ENCODE measurements around the gene MAPRE3.

Gene MAPRE3

GRCh38 chr2:26977012-26977411, 6.6 kb downstream of the MAPRE3 start:
- TF ChIP-seq TCF4 (CRISPR knock-in tag; IDR thresholded peaks at IDR 0.05; ENCODE audit: borderline replicate concordance): no peak
- TF ChIP-seq ISL1 (CRISPR knock-in tag; IDR thresholded peaks at IDR 0.05): peak; percentile 52
- ATAC-seq: no peak

DNA sequence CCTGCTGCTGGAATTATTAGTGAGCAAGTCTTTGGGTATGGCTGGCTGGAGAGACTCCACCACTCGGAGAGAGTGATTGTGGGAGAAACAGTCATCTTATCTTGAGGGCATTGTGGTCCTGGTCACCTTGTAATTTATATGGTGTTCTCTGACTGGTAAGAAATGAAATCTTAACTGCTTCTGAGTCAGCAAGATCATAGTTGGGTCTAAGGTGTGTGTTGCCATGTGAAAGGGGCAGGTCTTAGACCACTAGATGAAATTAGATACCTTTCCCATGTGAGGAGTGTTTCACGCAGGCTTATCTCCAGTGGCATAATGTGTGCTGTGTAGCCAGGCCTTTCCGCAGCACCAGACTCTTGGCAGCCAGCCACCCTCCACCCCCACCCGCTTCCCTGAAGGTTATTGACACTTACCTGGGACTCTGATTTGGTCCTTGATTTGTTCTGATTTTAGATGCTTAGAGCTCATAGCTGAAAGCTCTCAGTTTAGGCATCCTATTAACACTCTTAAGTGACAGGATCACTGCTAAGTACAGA, 7.7 kb downstream of the MAPRE3 start:
- no peak for ATAC-seq
- TF ChIP-seq TCF4 (CRISPR knock-in tag; IDR thresholded peaks at IDR 0.05; ENCODE audit: borderline replicate concordance) (peak; percentile 33; the same call in 1 of the 2 replicates), ZNF8 (CRISPR knock-in tag; IDR thresholded peaks at IDR 0.05) (no peak)

DNA sequence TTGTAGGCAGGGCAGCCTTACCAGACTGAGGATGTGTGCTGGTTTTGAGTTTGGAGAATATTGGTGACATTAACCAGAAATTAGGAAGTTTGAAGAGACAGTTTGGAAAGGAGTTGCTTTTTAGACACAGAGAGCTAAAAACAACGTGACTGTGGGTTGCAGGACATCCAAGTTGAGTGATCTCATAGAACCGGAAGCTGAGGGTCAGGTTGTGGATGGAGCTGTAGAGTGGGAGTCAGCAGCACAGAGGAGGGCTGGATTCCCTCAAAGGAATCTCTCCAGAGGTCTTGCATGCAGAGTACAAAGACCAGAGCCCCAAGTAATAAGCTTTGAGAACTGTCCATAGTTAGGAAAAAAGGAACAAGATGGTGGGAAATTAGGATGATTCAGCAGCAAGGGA, 9.3 kb downstream of the MAPRE3 start:
- TF ChIP-seq POU6F1 (CRISPR knock-in tag; IDR thresholded peaks at IDR 0.05; ENCODE audit: borderline replicate concordance, low read depth): no peak
- TF ChIP-seq OSR1 (CRISPR knock-in tag; IDR thresholded peaks at IDR 0.05): no peak
- TF ChIP-seq PPARA (CRISPR knock-in tag; IDR thresholded peaks at IDR 0.05; ENCODE audit: borderline replicate concordance): no peak
- no peak for TF ChIP-seq ZNF565 (CRISPR knock-in tag; conservative IDR thresholded peaks at IDR 0.05; ENCODE audit: low read depth)
- TF ChIP-seq BACH2 (CRISPR knock-in tag; IDR thresholded peaks at IDR 0.05; ENCODE audit: borderline replicate concordance): no peak
- no peak for TF ChIP-seq ZNF70 (CRISPR knock-in tag; IDR thresholded peaks at IDR 0.05)
- no peak for TF ChIP-seq ZFP3 (CRISPR knock-in tag; IDR thresholded peaks at IDR 0.05)
- no peak for TF ChIP-seq TCF4 (CRISPR knock-in tag; IDR thresholded peaks at IDR 0.05; ENCODE audit: borderline replicate concordance)
- no peak for TF ChIP-seq ESRRG (CRISPR knock-in tag; IDR thresholded peaks at IDR 0.05)
- TF ChIP-seq, protein P1, sequence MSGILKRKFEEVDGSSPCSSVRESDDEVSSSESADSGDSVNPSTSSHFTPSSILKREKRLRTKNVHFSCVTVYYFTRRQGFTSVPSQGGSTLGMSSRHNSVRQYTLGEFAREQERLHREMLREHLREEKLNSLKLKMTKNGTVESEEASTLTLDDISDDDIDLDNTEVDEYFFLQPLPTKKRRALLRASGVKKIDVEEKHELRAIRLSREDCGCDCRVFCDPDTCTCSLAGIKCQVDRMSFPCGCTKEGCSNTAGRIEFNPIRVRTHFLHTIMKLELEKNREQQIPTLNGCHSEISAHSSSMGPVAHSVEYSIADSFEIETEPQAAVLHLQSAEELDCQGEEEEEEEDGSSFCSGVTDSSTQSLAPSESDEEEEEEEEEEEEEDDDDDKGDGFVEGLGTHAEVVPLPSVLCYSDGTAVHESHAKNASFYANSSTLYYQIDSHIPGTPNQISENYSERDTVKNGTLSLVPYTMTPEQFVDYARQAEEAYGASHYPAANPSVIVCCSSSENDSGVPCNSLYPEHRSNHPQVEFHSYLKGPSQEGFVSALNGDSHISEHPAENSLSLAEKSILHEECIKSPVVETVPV (CRISPR knock-in tag; IDR thresholded peaks at IDR 0.05): no peak
- no peak for TF ChIP-seq ZFP30 (CRISPR knock-in tag; IDR thresholded peaks at IDR 0.05)
- ATAC-seq: no peak

GRCh38 chr2:26980971-26981370, 10.5 kb downstream of the MAPRE3 start:
- no peak for ATAC-seq
- TF ChIP-seq OSR1 (CRISPR knock-in tag; IDR thresholded peaks at IDR 0.05) (no peak), CSDC2 (CRISPR knock-in tag; IDR thresholded peaks at IDR 0.05) (no peak), TCF4 (CRISPR knock-in tag; IDR thresholded peaks at IDR 0.05; ENCODE audit: borderline replicate concordance) (no peak), PATZ1 (CRISPR knock-in tag; IDR thresholded peaks at IDR 0.05; ENCODE audit: borderline replicate concordance) (no peak), RARB (CRISPR knock-in tag; IDR thresholded peaks at IDR 0.05) (no peak), ISL1 (CRISPR knock-in tag; IDR thresholded peaks at IDR 0.05) (no peak), TOX (CRISPR knock-in tag; IDR thresholded peaks at IDR 0.05; ENCODE audit: borderline replicate concordance) (no peak), ZFP30 (CRISPR knock-in tag; IDR thresholded peaks at IDR 0.05) (no peak), POU6F1 (CRISPR knock-in tag; IDR thresholded peaks at IDR 0.05; ENCODE audit: borderline replicate concordance, low read depth) (no peak), ZNF565 (CRISPR knock-in tag; conservative IDR thresholded peaks at IDR 0.05; ENCODE audit: low read depth) (no peak), BACH2 (CRISPR knock-in tag; IDR thresholded peaks at IDR 0.05; ENCODE audit: borderline replicate concordance) (no peak), ZNF70 (CRISPR knock-in tag; IDR thresholded peaks at IDR 0.05) (no peak), ZC3H10 (CRISPR knock-in tag; IDR thresholded peaks at IDR 0.05) (no peak)
- TF ChIP-seq, protein P2, sequence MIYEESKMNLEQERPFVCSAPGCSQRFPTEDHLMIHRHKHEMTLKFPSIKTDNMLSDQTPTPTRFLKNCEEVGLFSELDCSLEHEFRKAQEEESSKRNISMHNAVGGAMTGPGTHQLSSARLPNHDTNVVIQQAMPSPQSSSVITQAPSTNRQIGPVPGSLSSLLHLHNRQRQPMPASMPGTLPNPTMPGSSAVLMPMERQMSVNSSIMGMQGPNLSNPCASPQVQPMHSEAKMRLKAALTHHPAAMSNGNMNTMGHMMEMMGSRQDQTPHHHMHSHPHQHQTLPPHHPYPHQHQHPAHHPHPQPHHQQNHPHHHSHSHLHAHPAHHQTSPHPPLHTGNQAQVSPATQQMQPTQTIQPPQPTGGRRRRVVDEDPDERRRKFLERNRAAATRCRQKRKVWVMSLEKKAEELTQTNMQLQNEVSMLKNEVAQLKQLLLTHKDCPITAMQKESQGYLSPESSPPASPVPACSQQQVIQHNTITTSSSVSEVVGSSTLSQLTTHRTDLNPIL (CRISPR knock-in tag; IDR thresholded peaks at IDR 0.05; ENCODE audit: low read depth): no peak
- TF ChIP-seq, protein P1 (CRISPR knock-in tag; IDR thresholded peaks at IDR 0.05): no peak

Data from SK-N-SH treated with all-trans-retinoic acid at 6 μM for 48 hours (cell line).